ENCODE results near the gene PCSK5. TPM values are rescaled to one million over a fixed set of nuclear protein-coding genes. Genes with fewer than 3 reads are reported as not detected.
"Not testable (repeated sequence)": the region's sequence is repeated elsewhere in the genome, so short reads cannot be mapped to it uniquely, and the experiment has no call there.

PCSK5 gene
- total RNA-seq, 4 donors from 2014 or later: 37.7 to 53.4 (median 43.1) TPM

GRCh38 chr9:76310577-76310976, 420.1 kb downstream of the PCSK5 start:
- TF ChIP-seq, protein P1, sequence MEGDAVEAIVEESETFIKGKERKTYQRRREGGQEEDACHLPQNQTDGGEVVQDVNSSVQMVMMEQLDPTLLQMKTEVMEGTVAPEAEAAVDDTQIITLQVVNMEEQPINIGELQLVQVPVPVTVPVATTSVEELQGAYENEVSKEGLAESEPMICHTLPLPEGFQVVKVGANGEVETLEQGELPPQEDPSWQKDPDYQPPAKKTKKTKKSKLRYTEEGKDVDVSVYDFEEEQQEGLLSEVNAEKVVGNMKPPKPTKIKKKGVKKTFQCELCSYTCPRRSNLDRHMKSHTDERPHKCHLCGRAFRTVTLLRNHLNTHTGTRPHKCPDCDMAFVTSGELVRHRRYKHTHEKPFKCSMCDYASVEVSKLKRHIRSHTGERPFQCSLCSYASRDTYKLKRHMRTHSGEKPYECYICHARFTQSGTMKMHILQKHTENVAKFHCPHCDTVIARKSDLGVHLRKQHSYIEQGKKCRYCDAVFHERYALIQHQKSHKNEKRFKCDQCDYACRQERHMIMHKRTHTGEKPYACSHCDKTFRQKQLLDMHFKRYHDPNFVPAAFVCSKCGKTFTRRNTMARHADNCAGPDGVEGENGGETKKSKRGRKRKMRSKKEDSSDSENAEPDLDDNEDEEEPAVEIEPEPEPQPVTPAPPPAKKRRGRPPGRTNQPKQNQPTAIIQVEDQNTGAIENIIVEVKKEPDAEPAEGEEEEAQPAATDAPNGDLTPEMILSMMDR (IDR thresholded peaks at IDR 0.05): no peak
- DNase-seq (ENCODE audit: low spot score): no peak
- ATAC-seq (ENCODE audit: low FRiP score): no peak

DNA sequence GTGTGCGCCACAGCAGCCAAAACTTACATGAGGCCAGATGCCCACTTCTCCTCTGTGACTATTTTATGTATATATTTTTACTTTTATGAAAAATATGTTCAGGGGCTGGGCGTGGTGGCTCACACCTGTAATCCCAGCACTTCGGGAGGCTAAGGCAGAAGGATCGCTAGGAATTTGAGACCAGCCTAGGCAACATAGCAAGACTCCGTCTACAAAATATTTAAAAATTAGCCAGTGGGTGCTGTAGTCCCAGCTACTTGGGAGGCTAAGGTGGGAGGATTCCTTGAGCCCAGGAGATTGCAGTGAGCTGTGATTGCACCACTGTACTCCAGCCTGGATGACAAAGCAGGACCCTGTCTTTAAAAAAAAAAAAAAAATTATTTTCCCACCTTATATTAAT, 420.5 kb downstream of the PCSK5 start:
- no peak for ATAC-seq (ENCODE audit: low FRiP score)
- TF ChIP-seq, protein P1 (IDR thresholded peaks at IDR 0.05): no peak
- DNase-seq (ENCODE audit: low spot score): no peak

DNA sequence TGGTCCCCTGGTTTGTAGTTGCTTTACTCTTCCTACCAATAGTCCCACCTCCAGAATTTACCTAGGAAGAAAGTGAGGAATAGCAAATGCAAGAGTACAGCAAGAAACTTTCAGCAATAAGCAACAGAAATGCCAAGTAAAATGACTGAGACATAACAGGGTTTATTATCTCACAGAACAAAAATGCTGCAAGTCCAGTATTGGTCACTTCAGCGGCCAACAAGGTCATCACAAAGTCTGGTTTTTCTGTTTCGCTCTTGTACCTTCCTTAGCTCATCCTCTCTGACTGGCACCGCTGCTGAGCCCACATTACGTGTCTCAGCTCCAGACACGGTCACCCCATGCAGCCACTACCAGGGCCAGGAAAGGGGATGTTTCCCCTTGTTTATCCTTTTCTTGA, 421.1 kb downstream of the PCSK5 start:
- ATAC-seq (ENCODE audit: low FRiP score) (no peak), DNase-seq (ENCODE audit: low spot score) (no peak)
- TF ChIP-seq, protein P1 (IDR thresholded peaks at IDR 0.05): no peak

- TF ChIP-seq, protein P1 (IDR thresholded peaks at IDR 0.05): no peak
- no peak for DNase-seq (ENCODE audit: low spot score)
- ATAC-seq (ENCODE audit: low FRiP score): no peak
Measured at GRCh38 chr9:76313771-76314170, 423.3 kb downstream of the PCSK5 start.

DNA sequence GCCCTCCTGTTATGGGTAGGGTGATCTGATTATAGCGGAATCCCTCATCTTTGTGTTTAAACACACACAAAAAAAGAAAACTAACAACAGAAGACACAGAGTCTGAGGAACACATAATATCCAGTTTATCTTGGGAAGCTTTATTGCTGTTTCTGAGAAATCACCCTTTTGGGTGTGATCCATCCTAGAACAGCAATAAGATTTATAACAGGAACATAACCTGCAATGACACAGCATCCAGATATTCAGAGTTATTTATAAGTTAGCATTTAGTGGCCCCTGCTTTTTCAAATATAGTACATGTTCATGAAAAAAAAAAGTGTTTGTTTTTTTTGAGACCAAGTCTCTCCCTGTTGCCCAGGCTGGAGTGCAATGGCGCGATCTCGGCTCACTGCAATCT, 423.8 kb downstream of the PCSK5 start:
- TF ChIP-seq, protein P1 (IDR thresholded peaks at IDR 0.05): no peak
- ATAC-seq (ENCODE audit: low FRiP score) (no peak), DNase-seq (ENCODE audit: low spot score) (no peak)

- DNase-seq (ENCODE audit: low spot score) (no peak), ATAC-seq (ENCODE audit: low FRiP score) (no peak)
- TF ChIP-seq, protein P1 (IDR thresholded peaks at IDR 0.05): no peak
Measured at GRCh38 chr9:76316069-76316468, 425.6 kb downstream of the PCSK5 start.

DNA sequence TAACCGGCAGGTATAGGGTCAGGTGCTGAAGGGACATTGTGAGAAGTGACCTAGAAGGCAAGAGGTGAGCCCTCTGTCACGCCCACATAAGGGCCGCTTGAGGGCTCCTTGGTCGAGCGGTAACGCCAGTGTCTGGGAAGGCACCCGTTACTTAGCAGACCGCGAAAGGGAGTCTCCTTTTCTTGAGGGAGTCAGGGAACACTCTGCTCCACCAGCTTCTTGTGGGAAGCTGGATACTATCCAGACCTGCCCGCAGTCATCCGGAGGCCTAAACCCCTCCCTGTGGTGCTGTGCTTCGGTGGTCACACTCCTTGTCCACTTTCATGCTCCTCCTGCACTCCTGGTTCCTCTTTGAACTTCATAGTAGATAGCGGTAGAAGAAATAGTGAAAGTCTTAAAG, 429.0 kb downstream of the PCSK5 start:
- DNase-seq (ENCODE audit: low spot score); ATAC-seq (ENCODE audit: low FRiP score): not testable (repeated sequence)

Measured in omental fat pad (tissue), 4 donors.